ENCODE results near the gene DPM1. TPM values are rescaled to one million over a fixed set of nuclear protein-coding genes. Genes with fewer than 3 reads are reported as not detected.

Gene DPM1
- total and polyA plus RNA-seq, 2 of the 8 experiments (the other 6 are each of a cell fraction or from before 2014, with no cell fraction given) = 42.3 to 57.0 TPM

DNA sequence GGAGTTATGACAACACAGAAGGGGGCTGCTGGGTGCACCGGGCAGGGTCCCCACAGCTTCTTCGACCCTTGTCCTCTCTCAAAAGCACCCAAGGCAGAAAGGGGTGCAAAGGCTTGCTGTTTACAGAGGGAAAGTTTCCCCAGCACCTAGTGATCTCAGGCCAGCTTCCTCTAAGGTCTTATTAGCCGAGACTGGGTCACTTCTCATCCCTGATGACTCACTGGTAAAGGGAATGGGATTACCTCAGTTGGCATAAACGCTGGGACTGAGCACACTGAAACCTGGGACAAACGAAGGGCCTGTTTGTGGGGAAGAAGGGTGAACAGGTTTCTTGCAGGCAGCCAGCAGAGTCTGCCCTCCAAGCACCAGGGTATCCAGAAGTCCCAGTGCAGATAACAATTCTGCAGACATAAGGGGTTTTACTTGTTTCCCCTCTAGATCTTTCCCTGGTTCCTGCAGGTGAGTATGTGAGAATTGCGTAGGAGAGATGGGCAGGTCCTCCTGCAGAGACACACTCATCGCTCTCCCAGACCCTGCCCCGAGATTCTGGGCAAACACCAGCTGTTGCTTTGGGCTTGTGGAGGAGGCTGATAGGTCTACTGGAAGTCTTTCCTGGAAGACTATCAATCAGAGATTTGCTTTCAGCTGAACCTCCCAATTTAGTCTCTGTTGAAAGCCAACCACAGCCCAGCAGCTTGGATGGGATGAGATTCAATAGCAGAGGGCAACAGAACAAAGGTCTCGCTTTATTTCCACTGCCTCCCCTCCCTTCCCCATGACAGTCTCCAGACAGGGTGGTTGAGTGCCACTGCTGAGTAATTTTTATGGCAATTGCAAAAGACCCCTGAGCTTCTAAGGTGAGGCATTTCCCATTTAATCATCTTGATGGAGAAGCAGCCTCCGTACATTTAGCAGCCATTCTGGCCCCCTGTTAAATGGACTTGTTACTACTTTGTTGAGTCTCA lies 38.9 kb upstream of the DPM1 start:
- Histone ChIP-seq H4K20me1 (replicated peaks in 1 of 2; ENCODE audit: control insufficient read depth in 1 of 2, insufficient read depth in 2 of 2, low read length in 2 of 2) (no peaks in the 10 kb centered on the region), H4K8ac (ENCODE audit: extremely low read depth, insufficient read depth, low read length) (no peak overlapping the region), H2BK120ac (replicated peaks; ENCODE audit: low read depth, low read length) (no peak overlapping the region), H3K4ac (replicated peaks; ENCODE audit: insufficient read length, low read depth, low read length) (no peak overlapping the region), H4K5ac (ENCODE audit: insufficient read length, low read depth, low read length) (no peak overlapping the region), H3K27me3 (replicated peaks in 1 of 4; ENCODE audit: control insufficient read depth in 3 of 4, extremely low read depth in 1 of 4, insufficient read depth in 3 of 4, low read length in 3 of 4) (peaks cover 0 to 2% (median 0%) of the 10 kb centered on the region in 4 experiments; a peak in 2 of 7 replicates), H2AK5ac (ENCODE audit: low read depth, low read length) (no peak overlapping the region), H3K23me2 (ENCODE audit: low read depth, low read length) (no peaks in the 10 kb centered on the region), H3K9ac (replicated peaks in 1 of 4; ENCODE audit: extremely low read depth in 1 of 4, low read depth in 3 of 4, low read length in 3 of 4) (no peak overlapping the region), H2BK12ac (ENCODE audit: low read depth, low read length) (no peak overlapping the region), H2BK5ac (ENCODE audit: low read depth, low read length) (no peak overlapping the region), H2BK15ac (ENCODE audit: low read length) (no peak overlapping the region), H3K56ac (replicated peaks; ENCODE audit: insufficient read length, low read depth, low read length) (no peak overlapping the region), H3K18ac (ENCODE audit: extremely low read depth, low read length) (no peak overlapping the region), H3K79me2 (ENCODE audit: control insufficient read depth in 1 of 2, insufficient read depth in 2 of 2, low read length in 2 of 2) (no peaks in the 10 kb centered on the region), H3K4me2 (ENCODE audit: insufficient read depth in 1 of 2, low read depth in 2 of 2, low read length in 2 of 2) (no peak overlapping the region), H2BK20ac (ENCODE audit: low read length) (no peak overlapping the region), H3K14ac (ENCODE audit: insufficient read length) (no peak overlapping the region), H3K4me3 (ENCODE audit: extremely low read depth in 1 of 4, insufficient read depth in 2 of 4, low read depth in 3 of 4, low read length in 4 of 4) (no peak overlapping the region), H3K36me3 (ENCODE audit: control insufficient read depth in 2 of 4, insufficient read depth in 4 of 4, low read length in 3 of 4) (no peaks in the 10 kb centered on the region), H3K79me1 (ENCODE audit: low read depth, low read length) (no peaks in the 10 kb centered on the region), H3K23ac (ENCODE audit: insufficient read length) (no peak overlapping the region), H4K91ac (replicated peaks; ENCODE audit: insufficient read length, low read length) (no peak overlapping the region), H3K27ac (ENCODE audit: low read depth, low read length) (no peak overlapping the region), H2AFZ (ENCODE audit: low read length) (no peak overlapping the region), H3K9me3 (ENCODE audit: insufficient read depth in 2 of 2, low read depth in 1 of 2, low read length in 1 of 2) (no peaks in the 10 kb centered on the region), H3K4me1 (replicated peaks in 1 of 4; ENCODE audit: control insufficient read depth in 3 of 4, insufficient read depth in 4 of 4, low read length in 3 of 4) (peaks cover 0 to 6% (median 3%) of the 10 kb centered on the region in 4 experiments; a peak in 4 of 7 replicates)
- DNase-seq (ENCODE audit: low read depth in 1 of 2, low spot score in 2 of 2) (no peak), FAIRE-seq (no peak)
- ChIA-PET POLR2A (ENCODE audit: partially characterized antibody) (no interaction called here), CTCF (ENCODE audit: partially characterized antibody) (interaction anchor here (0.7 to 14.3 kb wide), 13 partner anchors 9 to 329 kb away, joined by 3 to 245 read pairs (median 4); no protein-coding TSS in a partner anchor)
- WGBS, 2 experiments (ENCODE audit: extremely low coverage in 1 of 2, insufficient coverage in 1 of 2, insufficient read length in 1 of 2, insufficient replicate concordance in 2 of 2, low coverage in 1 of 2, low lambda C conversion rate in 2 of 2, missing lambda C conversion rate in 1 of 2) = 86% methylated on average over 10 of the region's 10 CpGs; no CpG with 5 or more reads in 1 of the 2 experiments
- no peak for TF ChIP-seq ZNF274 (IDR thresholded peaks at IDR 0.05; ENCODE audit: borderline replicate concordance, extremely low read depth, low read length)
- no peak for TF ChIP-seq SP2 (IDR thresholded peaks at IDR 0.05; ENCODE audit: low read length)
- no peak for TF ChIP-seq SIN3A (conservative IDR thresholded peaks at IDR 0.05 in 1 of 2, IDR thresholded peaks at IDR 0.05 in 1 of 2; ENCODE audit: low read depth in 1 of 2, low read length in 2 of 2)
- TF ChIP-seq CBX5 (IDR thresholded peaks at IDR 0.05; ENCODE audit: low read depth, low read length) = no peak
- no peak for TF ChIP-seq SP1 (IDR thresholded peaks at IDR 0.05; ENCODE audit: low read depth, low read length)
- TF ChIP-seq CHD1 (IDR thresholded peaks at IDR 0.05; ENCODE audit: low read depth, low read length) = no peak
- TF ChIP-seq SP4 (IDR thresholded peaks at IDR 0.05; ENCODE audit: low read length) = no peak
- no peak for TF ChIP-seq NRF1 (IDR thresholded peaks at IDR 0.05; ENCODE audit: low read depth, low read length)
- TF ChIP-seq, protein P1, sequence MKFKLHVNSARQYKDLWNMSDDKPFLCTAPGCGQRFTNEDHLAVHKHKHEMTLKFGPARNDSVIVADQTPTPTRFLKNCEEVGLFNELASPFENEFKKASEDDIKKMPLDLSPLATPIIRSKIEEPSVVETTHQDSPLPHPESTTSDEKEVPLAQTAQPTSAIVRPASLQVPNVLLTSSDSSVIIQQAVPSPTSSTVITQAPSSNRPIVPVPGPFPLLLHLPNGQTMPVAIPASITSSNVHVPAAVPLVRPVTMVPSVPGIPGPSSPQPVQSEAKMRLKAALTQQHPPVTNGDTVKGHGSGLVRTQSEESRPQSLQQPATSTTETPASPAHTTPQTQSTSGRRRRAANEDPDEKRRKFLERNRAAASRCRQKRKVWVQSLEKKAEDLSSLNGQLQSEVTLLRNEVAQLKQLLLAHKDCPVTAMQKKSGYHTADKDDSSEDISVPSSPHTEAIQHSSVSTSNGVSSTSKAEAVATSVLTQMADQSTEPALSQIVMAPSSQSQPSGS (IDR thresholded peaks at IDR 0.05; ENCODE audit: low read length) = no peak
- no peak for TF ChIP-seq TEAD4 (IDR thresholded peaks at IDR 0.05; ENCODE audit: low read depth, low read length)
- no peak for TF ChIP-seq CHD2 (IDR thresholded peaks at IDR 0.05; ENCODE audit: low read length)
